ENCODE results near the gene MOB1B.
"Not testable (repeated sequence)": the region's sequence is repeated elsewhere in the genome, so short reads cannot be mapped to it uniquely, and the experiment has no call there.

The MOB1B gene

GRCh38 chr4:71006203-71006907, 104.2 kb downstream of the MOB1B start:
- Mint-ChIP-seq H3K36me3 (ENCODE audit: insufficient read depth) (peaks cover 26% of the 10 kb centered on the region), H3K4me3 (peak overlapping the region; percentile 51), H3K27ac (ENCODE audit: low read depth) (peak overlapping the region; percentile 79), H3K27me3 (no peaks in the 10 kb centered on the region), H3K4me1 (peaks cover 70% of the 10 kb centered on the region), H3K9me3 (no peaks in the 10 kb centered on the region)
- ATAC-seq (replicated peaks; ENCODE audit: extremely low read depth, poor library complexity, severe bottlenecking) (no peak), DNase-seq (ENCODE audit: low spot score in 2 of 2) (no peak)

DNA sequence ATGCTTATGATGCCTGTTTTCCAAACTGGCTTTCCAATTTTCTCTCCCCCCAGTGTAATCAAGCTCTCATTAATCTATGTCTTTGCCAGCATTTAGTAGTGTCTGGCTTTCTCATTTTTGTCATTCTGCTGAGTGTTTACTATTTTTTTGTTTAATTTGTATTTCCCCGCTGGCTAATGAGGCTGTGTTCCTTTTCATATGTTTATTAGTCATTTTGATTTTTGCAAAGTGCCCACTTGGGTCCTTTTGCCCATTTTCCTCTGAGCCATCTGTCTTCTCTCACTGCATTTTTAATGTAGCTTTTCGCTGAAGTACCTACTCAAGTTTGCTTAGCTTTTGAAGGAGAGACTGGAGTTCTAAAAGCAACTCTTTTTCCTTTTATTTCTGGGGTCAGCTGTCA, 106.0 kb downstream of the MOB1B start:
- H3K9me3 Mint-ChIP-seq = no peaks in the 10 kb centered on the region
- ATAC-seq (replicated peaks; ENCODE audit: extremely low read depth, poor library complexity, severe bottlenecking) (no peak), DNase-seq (ENCODE audit: low spot score in 2 of 2) (no peak)
- no peaks in the 10 kb centered on the region for H3K27me3 Mint-ChIP-seq
- H3K4me1 Mint-ChIP-seq = peaks cover 57% of the 10 kb centered on the region
- peaks cover 21% of the 10 kb centered on the region for H3K36me3 Mint-ChIP-seq (ENCODE audit: insufficient read depth)
- no peak overlapping the region for H3K4me3 Mint-ChIP-seq
- peak overlapping the region; percentile 79 for H3K27ac Mint-ChIP-seq (ENCODE audit: low read depth)

DNA sequence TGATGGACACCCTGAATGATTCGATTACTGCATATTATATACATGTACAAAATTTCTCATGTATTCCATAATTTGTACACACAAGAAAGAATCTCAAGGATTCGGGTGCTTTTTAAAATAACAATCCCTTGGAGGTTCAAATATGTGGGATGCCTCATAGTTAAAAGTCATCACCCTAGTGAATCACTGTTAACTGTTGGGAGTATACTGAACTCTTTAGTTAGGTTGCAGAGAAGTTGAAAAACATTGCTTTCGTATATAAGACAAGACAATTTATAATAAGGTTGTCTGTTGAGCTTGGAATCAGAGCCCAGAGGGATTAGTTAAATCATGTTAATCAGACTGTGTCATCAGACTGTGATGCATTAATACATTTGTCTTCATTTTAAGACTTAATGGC, 106.9 kb downstream of the MOB1B start:
- peaks cover 51% of the 10 kb centered on the region for H3K4me1 Mint-ChIP-seq
- peaks cover 21% of the 10 kb centered on the region for H3K36me3 Mint-ChIP-seq (ENCODE audit: insufficient read depth)
- H3K27me3 Mint-ChIP-seq = no peaks in the 10 kb centered on the region
- H3K9me3 Mint-ChIP-seq = no peaks in the 10 kb centered on the region
- no peak overlapping the region for H3K4me3 Mint-ChIP-seq
- H3K27ac Mint-ChIP-seq (ENCODE audit: low read depth) = no peak overlapping the region
- ATAC-seq (replicated peaks; ENCODE audit: extremely low read depth, poor library complexity, severe bottlenecking) (no peak), DNase-seq (ENCODE audit: low spot score in 2 of 2) (no peak)

DNA sequence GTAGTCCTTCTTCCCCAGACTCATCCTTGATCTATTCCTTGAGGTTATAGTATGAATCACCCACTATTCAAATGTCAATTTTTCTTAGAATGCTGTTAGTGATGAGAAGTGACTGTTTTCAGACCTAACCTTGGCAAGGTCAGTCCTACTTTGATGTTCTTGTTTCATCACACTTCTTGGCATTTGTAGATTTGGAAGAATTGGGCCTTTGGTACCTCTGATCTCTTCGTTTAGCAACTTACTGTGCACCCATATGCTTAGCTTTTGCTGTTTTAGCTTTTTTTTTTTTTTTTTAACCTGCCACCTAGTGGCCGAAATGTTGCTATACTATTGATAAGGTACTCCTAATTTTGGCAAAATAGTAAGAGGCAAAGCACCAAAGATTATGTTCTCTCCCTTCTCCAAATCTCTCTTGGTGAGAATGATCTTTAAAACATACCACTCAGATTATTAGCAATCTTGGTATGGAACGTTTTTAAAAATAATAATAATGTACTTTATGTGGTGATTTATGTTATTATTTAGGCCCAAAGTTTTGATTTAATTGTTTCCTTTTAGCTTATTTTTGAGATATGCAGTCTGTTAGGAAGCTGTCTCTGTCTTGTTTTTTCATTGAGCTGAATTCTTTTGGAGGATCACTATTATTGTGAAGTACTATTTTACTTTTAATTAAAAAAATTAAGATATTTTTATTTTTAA, 107.9 kb downstream of the MOB1B start:
- Mint-ChIP-seq H3K9me3 (no peaks in the 10 kb centered on the region), H3K36me3 (ENCODE audit: insufficient read depth) (peaks cover 17% of the 10 kb centered on the region), H3K27ac (ENCODE audit: low read depth) (no peak overlapping the region), H3K27me3 (no peaks in the 10 kb centered on the region), H3K4me3 (no peak overlapping the region), H3K4me1 (peaks cover 51% of the 10 kb centered on the region)
- ATAC-seq (replicated peaks; ENCODE audit: extremely low read depth, poor library complexity, severe bottlenecking) (peak; percentile 71), DNase-seq (ENCODE audit: low spot score in 2 of 2) (no peak)

- ATAC-seq (replicated peaks; ENCODE audit: extremely low read depth, poor library complexity, severe bottlenecking) = no peak
- Mint-ChIP-seq H3K36me3 (ENCODE audit: insufficient read depth) (peaks cover 10% of the 10 kb centered on the region), H3K4me1 (peaks cover 53% of the 10 kb centered on the region), H3K27me3 (no peaks in the 10 kb centered on the region), H3K9me3 (no peaks in the 10 kb centered on the region), H3K4me3 (no peak overlapping the region), H3K27ac (ENCODE audit: low read depth) (no peak overlapping the region)
- no peak for DNase-seq (ENCODE audit: low spot score in 2 of 2)
These were observed 109.3 kb downstream of the MOB1B start for GRCh38 chr4:71011451-71011850.

GRCh38 chr4:71017391-71017790, 115.2 kb downstream of the MOB1B start:
- peaks cover 27% of the 10 kb centered on the region for H3K4me1 Mint-ChIP-seq
- not testable (repeated sequence) for H3K36me3 Mint-ChIP-seq (ENCODE audit: insufficient read depth); H3K9me3 Mint-ChIP-seq; H3K4me3 Mint-ChIP-seq; ATAC-seq (replicated peaks; ENCODE audit: extremely low read depth, poor library complexity, severe bottlenecking); H3K27me3 Mint-ChIP-seq; H3K27ac Mint-ChIP-seq (ENCODE audit: low read depth); DNase-seq (ENCODE audit: low spot score in 2 of 2)

- Mint-ChIP-seq H3K4me3 (no peak overlapping the region), H3K4me1 (peaks cover 7% of the 10 kb centered on the region), H3K27me3 (no peaks in the 10 kb centered on the region), H3K27ac (ENCODE audit: low read depth) (no peak overlapping the region), H3K9me3 (no peaks in the 10 kb centered on the region), H3K36me3 (ENCODE audit: insufficient read depth) (peaks cover 16% of the 10 kb centered on the region)
- DNase-seq (ENCODE audit: low spot score in 2 of 2) = no peak
- no peak for ATAC-seq (replicated peaks; ENCODE audit: extremely low read depth, poor library complexity, severe bottlenecking)
These were observed 118.4 kb downstream of the MOB1B start for GRCh38 chr4:71020611-71021010.

DNA sequence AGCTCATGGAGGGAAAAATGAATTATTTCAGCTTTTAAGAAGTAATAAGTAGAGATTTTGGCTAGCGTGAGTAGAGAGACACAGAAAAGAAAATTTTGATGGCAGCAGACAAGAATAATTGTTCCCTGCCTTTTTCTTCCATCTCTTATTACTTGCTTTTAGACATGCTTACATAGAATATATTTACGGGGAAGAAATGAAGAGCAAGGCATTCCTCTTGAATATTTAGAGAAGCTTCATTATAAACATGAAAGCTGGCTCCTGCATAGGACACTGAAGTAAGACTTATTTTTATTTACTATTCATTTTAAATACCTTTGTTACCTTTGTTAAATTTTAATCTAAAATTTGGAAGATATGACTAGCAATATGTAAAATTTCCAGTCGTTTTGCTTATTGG, 123.5 kb downstream of the MOB1B start:
- Mint-ChIP-seq H3K4me3 (no peak overlapping the region), H3K4me1 (peaks cover 9% of the 10 kb centered on the region), H3K9me3 (no peaks in the 10 kb centered on the region), H3K36me3 (ENCODE audit: insufficient read depth) (peaks cover 42% of the 10 kb centered on the region), H3K27ac (ENCODE audit: low read depth) (no peak overlapping the region), H3K27me3 (no peaks in the 10 kb centered on the region)
- DNase-seq (ENCODE audit: low spot score in 2 of 2) (no peak), ATAC-seq (replicated peaks; ENCODE audit: extremely low read depth, poor library complexity, severe bottlenecking) (no peak)

DNA sequence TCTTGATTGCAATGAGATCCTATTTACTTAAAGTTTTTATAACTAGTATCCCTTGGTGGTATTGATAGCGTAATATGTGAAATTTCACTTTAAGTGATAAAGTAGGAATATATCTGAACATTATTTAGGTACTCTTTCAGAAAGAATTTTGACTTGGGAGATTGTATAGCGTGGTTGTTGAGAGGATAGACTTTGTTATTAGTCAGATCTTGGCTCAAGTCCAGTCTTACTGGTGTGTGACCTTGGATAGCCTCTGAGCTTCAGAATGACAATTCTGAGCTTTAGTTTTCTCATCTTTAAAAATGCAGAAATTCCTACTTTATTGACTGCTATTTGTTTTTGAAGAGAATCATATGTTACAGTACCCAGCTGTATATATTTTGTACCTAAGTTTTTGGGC, 123.9 kb downstream of the MOB1B start:
- ATAC-seq (replicated peaks; ENCODE audit: extremely low read depth, poor library complexity, severe bottlenecking) = no peak
- H3K27me3 Mint-ChIP-seq = no peaks in the 10 kb centered on the region
- no peaks in the 10 kb centered on the region for H3K9me3 Mint-ChIP-seq
- no peak overlapping the region for H3K27ac Mint-ChIP-seq (ENCODE audit: low read depth)
- no peak for DNase-seq (ENCODE audit: low spot score in 2 of 2)
- peaks cover 9% of the 10 kb centered on the region for H3K4me1 Mint-ChIP-seq
- peaks cover 46% of the 10 kb centered on the region for H3K36me3 Mint-ChIP-seq (ENCODE audit: insufficient read depth)
- H3K4me3 Mint-ChIP-seq = no peak overlapping the region

DNA sequence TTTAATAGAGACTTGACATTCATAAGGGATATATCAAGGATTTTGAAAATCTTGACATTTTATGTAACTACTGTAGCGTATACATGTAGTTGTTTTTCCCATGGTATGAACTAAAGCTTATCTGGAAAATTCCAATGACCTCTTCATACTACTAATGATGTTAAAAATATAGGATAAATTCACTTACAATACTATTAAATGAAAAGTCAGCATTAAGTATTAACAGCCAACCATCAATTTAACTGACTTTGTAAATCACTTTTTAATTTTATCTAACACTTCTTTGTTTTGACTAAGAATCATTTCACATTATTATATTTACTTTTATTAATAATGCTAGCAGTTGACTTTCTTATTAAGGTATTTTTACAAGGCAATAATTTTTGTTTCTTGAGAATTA, 125.4 kb downstream of the MOB1B start:
- H3K36me3 Mint-ChIP-seq (ENCODE audit: insufficient read depth) = peaks cover 50% of the 10 kb centered on the region
- peaks cover 9% of the 10 kb centered on the region for H3K4me1 Mint-ChIP-seq
- H3K4me3 Mint-ChIP-seq = no peak overlapping the region
- DNase-seq (ENCODE audit: low spot score in 2 of 2) = no peak
- peak overlapping the region; percentile 35 for H3K27ac Mint-ChIP-seq (ENCODE audit: low read depth)
- H3K9me3 Mint-ChIP-seq = no peaks in the 10 kb centered on the region
- no peaks in the 10 kb centered on the region for H3K27me3 Mint-ChIP-seq
- ATAC-seq (replicated peaks; ENCODE audit: extremely low read depth, poor library complexity, severe bottlenecking) = no peak

DNA sequence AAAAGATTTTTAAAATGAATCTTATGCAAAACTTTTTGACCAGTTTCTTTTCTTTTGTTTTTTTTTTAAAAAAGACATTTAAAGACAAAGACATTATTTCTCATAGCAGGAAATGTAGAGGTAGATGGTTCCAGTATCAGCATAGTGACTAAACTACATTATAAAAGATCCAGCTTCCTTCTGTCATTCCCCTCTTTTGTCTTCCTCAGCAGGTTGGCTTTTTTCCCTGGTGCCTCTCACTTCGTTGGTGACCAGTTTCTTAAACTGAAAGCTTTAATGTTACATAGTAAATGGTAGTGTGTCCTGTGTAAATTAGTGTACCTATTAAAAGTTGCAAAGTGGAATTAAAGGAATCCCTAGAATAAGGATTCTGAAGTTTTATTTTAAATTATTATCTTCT, 127.3 kb downstream of the MOB1B start:
- Mint-ChIP-seq H3K4me3 (no peak overlapping the region), H3K9me3 (no peaks in the 10 kb centered on the region), H3K27ac (ENCODE audit: low read depth) (peak overlapping the region; percentile 10), H3K27me3 (no peaks in the 10 kb centered on the region), H3K36me3 (ENCODE audit: insufficient read depth) (peaks cover 45% of the 10 kb centered on the region), H3K4me1 (peaks cover 15% of the 10 kb centered on the region)
- DNase-seq (ENCODE audit: low spot score in 2 of 2) (no peak), ATAC-seq (replicated peaks; ENCODE audit: extremely low read depth, poor library complexity, severe bottlenecking) (no peak)

GRCh38 chr4:71032106-71032505, 129.9 kb downstream of the MOB1B start:
- not testable (repeated sequence) for ATAC-seq (replicated peaks; ENCODE audit: extremely low read depth, poor library complexity, severe bottlenecking); DNase-seq (ENCODE audit: low spot score in 2 of 2); H3K27ac Mint-ChIP-seq (ENCODE audit: low read depth); H3K27me3 Mint-ChIP-seq; H3K9me3 Mint-ChIP-seq; H3K4me1 Mint-ChIP-seq; H3K4me3 Mint-ChIP-seq
- peaks cover 39% of the 10 kb centered on the region for H3K36me3 Mint-ChIP-seq (ENCODE audit: insufficient read depth)

All from central memory CD8-positive, alpha-beta T cell (primary cell).